CD4-positive, CD25-positive, alpha-beta regulatory T cell (primary cell): ENCODE data around the gene SHOC1. TPM values are rescaled to one million over a fixed set of nuclear protein-coding genes. Genes with fewer than 3 reads are reported as not detected.
A peak's percentile ranks its signal among the peaks of the same experiment; 100 is the strongest.
"Not testable (repeated sequence)": the region's sequence is repeated elsewhere in the genome, so short reads cannot be mapped to it uniquely, and the experiment has no call there.

Experiments
- ATAC-seq, 2 donors: fragments of 150-1000 bp; cut with Tn5 transposase; one replicate each; pipeline ENCODE4 v1.10.0; 2021; ENCODE audit warnings: low read depth in 2 of 2, moderate number of reproducible peaks in 2 of 2, moderate library complexity in 1 of 2
- DNase-seq, 3 donors: peaks; one replicate each; pipeline versions ENCODE4 v3.0.0 to v3.0.0-alpha.2; 2012 to 2022; ENCODE audit warnings: mixed read lengths in 1 of 3
- H3K27ac ChIP-seq: one replicate; pipeline ENCODE4 v1.7.0; 2013; ENCODE audit warnings: mild to moderate bottlenecking, low read length; ENCODE audit not compliant: insufficient read depth, poor library complexity, severe bottlenecking
- H3K27me3 ChIP-seq: one replicate; pipeline ENCODE4 v1.7.0; 2013; ENCODE audit warnings: low read length; ENCODE audit not compliant: control insufficient read depth, insufficient read depth
- H3K36me3 ChIP-seq: one replicate; pipeline ENCODE4 v1.7.0; 2013; ENCODE audit warnings: mild to moderate bottlenecking, low read length, moderate library complexity; ENCODE audit not compliant: control insufficient read depth, insufficient read depth
- H3K4me1 ChIP-seq: 2 replicates; pipeline ENCODE4 v1.7.0; 2013; ENCODE audit warnings: mild to moderate bottlenecking, low read length; ENCODE audit not compliant: insufficient read depth, control insufficient read depth, poor library complexity, severe bottlenecking
- H3K4me3 ChIP-seq: one replicate; pipeline ENCODE4 v1.7.0; 2013; ENCODE audit warnings: low read depth, mild to moderate bottlenecking, low read length, moderate library complexity
- H3K9me3 ChIP-seq, 2 experiments: 1 replicate in 1 of 2; 2 replicates in 1 of 2; pipeline ENCODE4 v1.7.0; 2013; ENCODE audit warnings: low read length in 2 of 2, mild to moderate bottlenecking in 1 of 2, moderate library complexity in 1 of 2; ENCODE audit not compliant: control insufficient read depth in 2 of 2
- H3K27ac Mint-ChIP-seq, 3 donors: one replicate each; pipeline ENCODE4 v1.8.0; 2020 to 2022; ENCODE audit warnings: mild to moderate bottlenecking in 3 of 3, mixed read lengths in 3 of 3, moderate library complexity in 2 of 3
- H3K27me3 Mint-ChIP-seq: one replicate; pipeline ENCODE4 v1.8.0; 2022; ENCODE audit warnings: mild to moderate bottlenecking, mixed read lengths
- H3K36me3 Mint-ChIP-seq: one replicate; pipeline ENCODE4 v1.8.0; 2020; ENCODE audit warnings: mixed read lengths
- H3K4me1 Mint-ChIP-seq, 4 donors: one replicate each; pipeline ENCODE4 v1.8.0; 2020 to 2022; ENCODE audit warnings: mixed read lengths in 4 of 4, mild to moderate bottlenecking in 1 of 4
- H3K4me3 Mint-ChIP-seq, 4 donors: one replicate each; pipeline ENCODE4 v1.8.0; 2020 to 2022; ENCODE audit warnings: mild to moderate bottlenecking in 4 of 4, mixed read lengths in 4 of 4, moderate library complexity in 3 of 4
- H3K9me3 Mint-ChIP-seq, 7 donors: one replicate each; pipeline ENCODE4 v1.8.0; 2020 to 2022; ENCODE audit warnings: mixed read lengths in 7 of 7, mild to moderate bottlenecking in 3 of 7, moderate library complexity in 2 of 7
- polyA plus RNA-seq, 4 donors: library from polyadenylated mRNA; unstranded; fragments of 300-500 nt; fragmentation: Illumina TruSeq; gene quantifications; one replicate each; pipeline ENCODE4 v1.2.3, GENCODE V29; 2021
- total RNA-seq: library from RNA; stranded (reverse); gene quantifications from one replicate; pipeline ENCODE4 v1.2.3, GENCODE V29; 2022

Gene SHOC1
- total and polyA plus RNA-seq, 5 donors from 2014 or later = not detected

DNA sequence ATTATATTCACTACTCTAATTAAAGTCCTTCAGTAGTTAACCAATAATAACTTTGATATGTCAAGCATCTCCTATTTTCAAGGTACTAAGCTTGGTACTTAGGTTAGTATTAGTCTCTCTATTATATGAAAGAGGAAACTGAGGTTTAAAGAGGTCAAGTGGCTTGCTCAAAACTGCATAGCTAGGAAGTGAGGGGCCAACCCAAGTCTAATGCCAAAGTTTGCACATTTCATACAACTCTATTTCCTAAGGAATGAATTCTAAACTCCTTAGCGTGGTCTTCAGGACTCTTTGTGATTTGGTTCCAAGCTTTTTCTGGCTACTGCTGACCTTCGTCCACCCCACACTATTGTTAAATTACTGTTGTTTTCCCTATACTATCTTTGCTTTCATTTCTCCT lies 9.9 kb upstream of the SHOC1 start:
- no peaks in the 10 kb centered on the region for H3K27me3 Mint-ChIP-seq
- H3K9me3 Mint-ChIP-seq = peaks cover 0 to 1% (median 0%) of the 10 kb centered on the region in 7 donors
- H3K4me1 Mint-ChIP-seq = peaks cover 34 to 46% (median 38%) of the 10 kb centered on the region in 4 donors
- no peaks in the 10 kb centered on the region for H3K27me3 ChIP-seq
- ATAC-seq = no peak
- no peak overlapping the region for H3K27ac Mint-ChIP-seq
- H3K36me3 Mint-ChIP-seq = no peaks in the 10 kb centered on the region
- H3K4me3 Mint-ChIP-seq = no peak overlapping the region
- peaks cover 13% of the 10 kb centered on the region for H3K4me1 ChIP-seq
- no peak overlapping the region for H3K27ac ChIP-seq
- no peak overlapping the region for H3K4me3 ChIP-seq
- no peaks in the 10 kb centered on the region for H3K36me3 ChIP-seq
- no peaks in the 10 kb centered on the region for H3K9me3 ChIP-seq
- no peak for DNase-seq

DNA sequence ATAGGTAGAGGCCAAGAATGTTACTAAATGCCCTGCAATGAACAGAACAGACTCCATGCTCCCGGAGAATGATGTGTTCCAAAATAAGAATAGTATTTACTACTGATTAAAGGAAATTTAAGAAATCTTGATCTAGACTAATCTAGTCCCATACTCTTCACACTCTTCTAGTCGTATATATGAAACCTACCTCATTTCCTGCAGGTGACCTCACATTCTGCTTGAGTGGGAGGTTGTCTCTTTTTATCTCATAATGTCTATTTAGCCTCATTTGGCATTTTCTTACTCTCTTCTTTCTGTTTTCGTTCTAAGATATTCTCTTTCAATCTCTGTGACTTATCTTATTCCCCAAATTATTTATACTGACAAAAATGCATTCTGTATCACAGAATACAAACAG lies 9.2 kb upstream of the SHOC1 start:
- no peaks in the 10 kb centered on the region for H3K9me3 ChIP-seq
- H3K4me3 Mint-ChIP-seq = no peak overlapping the region

DNA sequence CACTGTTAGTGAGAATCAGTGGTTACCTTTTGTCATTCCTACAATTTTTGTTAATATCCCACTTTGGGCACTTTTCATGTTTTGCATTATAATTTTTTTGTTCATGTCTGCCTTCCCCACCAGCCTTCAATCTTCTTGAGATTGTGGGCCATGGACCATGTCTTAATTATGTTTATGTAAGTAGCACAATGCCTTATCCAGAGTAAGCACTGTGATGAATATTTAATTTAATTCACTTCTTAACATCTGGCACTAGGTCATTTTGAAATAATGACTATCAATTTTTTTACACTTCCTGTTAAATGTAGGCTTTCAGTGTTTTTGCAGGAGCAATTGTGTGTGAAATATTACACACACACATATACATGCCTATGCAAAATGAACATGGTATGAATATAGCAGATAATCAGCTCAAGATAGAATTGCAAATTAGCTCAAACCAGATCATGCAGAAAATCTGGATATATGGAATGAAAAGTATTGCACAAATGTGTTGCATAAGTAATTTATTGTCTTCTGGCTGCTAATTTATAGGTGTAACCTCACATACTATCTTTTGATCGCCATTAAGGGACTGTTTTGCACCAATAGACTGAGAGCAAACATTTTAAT lies 5.3 kb upstream of the SHOC1 start:
- DNase-seq (no peak), ATAC-seq (no peak)
- no peak overlapping the region for H3K4me3 ChIP-seq
- no peaks in the 10 kb centered on the region for H3K36me3 ChIP-seq
- H3K27me3 ChIP-seq = no peaks in the 10 kb centered on the region
- Mint-ChIP-seq H3K36me3 (peaks cover 3% of the 10 kb centered on the region), H3K4me3 (no peak overlapping the region), H3K27ac (no peak overlapping the region), H3K4me1 (peaks cover 21 to 32% (median 28%) of the 10 kb centered on the region in 4 donors), H3K9me3 (peaks cover 0 to 4% (median 0%) of the 10 kb centered on the region in 7 donors), H3K27me3 (no peaks in the 10 kb centered on the region)
- H3K27ac ChIP-seq = no peak overlapping the region
- peaks cover 13% of the 10 kb centered on the region for H3K4me1 ChIP-seq
- H3K9me3 ChIP-seq = no peaks in the 10 kb centered on the region

More for the DNA sequence above, 9.2 kb upstream of the SHOC1 start:
- no peaks in the 10 kb centered on the region for H3K27me3 ChIP-seq
- no peak overlapping the region for H3K27ac ChIP-seq
- peaks cover 13% of the 10 kb centered on the region for H3K4me1 ChIP-seq
- H3K36me3 Mint-ChIP-seq = no peaks in the 10 kb centered on the region
- H3K36me3 ChIP-seq = no peaks in the 10 kb centered on the region
- ATAC-seq (peak; percentile 46 to 53), DNase-seq (peak in 2 of 3 donors; percentile 19 to 50)
- H3K4me3 ChIP-seq = peak overlapping the region; percentile 8
- no peaks in the 10 kb centered on the region for H3K27me3 Mint-ChIP-seq
- H3K4me1 Mint-ChIP-seq = peaks cover 34 to 46% (median 38%) of the 10 kb centered on the region in 4 donors
- H3K9me3 Mint-ChIP-seq = peaks cover 0 to 4% (median 0%) of the 10 kb centered on the region in 7 donors
- H3K27ac Mint-ChIP-seq = peak overlapping the region; percentile 1 to 61 (median 21)

DNA sequence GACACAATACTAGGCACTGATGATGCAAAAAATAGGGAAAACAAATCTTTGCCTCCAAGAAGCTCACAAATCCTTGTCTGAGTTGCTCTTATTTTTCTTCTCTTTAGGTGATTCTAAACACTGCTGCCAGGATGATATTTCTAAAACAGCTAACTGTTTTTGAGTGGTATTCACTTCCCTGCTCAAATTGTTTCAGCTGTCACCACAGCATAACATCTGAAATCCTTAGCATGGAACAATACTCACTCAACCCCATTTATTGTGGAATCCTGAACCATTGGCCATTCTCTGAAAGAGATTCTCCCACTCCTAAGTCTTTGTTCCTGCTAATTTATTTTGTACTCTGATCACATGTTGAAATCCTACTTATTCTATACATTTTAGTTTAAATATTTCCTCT lies 4.8 kb upstream of the SHOC1 start:
- peaks cover 13% of the 10 kb centered on the region for H3K4me1 ChIP-seq
- DNase-seq = no peak
- Mint-ChIP-seq H3K4me3 (no peak overlapping the region), H3K36me3 (peaks cover 3% of the 10 kb centered on the region), H3K27ac (no peak overlapping the region), H3K4me1 (peaks cover 19 to 29% (median 26%) of the 10 kb centered on the region in 4 donors), H3K9me3 (peaks cover 0 to 4% (median 0%) of the 10 kb centered on the region in 7 donors), H3K27me3 (no peaks in the 10 kb centered on the region)
- H3K36me3 ChIP-seq = no peaks in the 10 kb centered on the region
- no peak overlapping the region for H3K27ac ChIP-seq
- no peak for ATAC-seq
- no peaks in the 10 kb centered on the region for H3K27me3 ChIP-seq
- no peaks in the 10 kb centered on the region for H3K9me3 ChIP-seq
- H3K4me3 ChIP-seq = no peak overlapping the region

DNA sequence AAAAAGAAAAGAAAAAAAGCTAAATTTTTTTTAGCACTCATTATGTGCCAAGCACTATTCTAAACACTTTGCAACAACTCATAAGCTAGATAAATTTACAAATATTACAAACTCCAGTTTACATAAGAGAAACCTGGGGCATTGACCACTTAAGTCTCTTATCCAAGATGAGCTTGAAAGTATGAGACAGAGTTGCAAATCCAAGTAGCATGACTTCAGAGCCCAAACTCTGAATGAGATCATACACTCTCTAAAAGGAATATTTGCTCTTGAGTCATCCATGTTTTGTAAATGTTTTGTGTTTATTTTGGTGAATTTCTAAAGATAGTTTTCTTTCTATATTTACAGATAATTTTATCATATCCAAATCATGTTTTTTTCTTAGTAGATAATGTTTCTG lies 4.0 kb upstream of the SHOC1 start:
- no peak overlapping the region for H3K27ac ChIP-seq
- no peaks in the 10 kb centered on the region for H3K27me3 Mint-ChIP-seq

DNA sequence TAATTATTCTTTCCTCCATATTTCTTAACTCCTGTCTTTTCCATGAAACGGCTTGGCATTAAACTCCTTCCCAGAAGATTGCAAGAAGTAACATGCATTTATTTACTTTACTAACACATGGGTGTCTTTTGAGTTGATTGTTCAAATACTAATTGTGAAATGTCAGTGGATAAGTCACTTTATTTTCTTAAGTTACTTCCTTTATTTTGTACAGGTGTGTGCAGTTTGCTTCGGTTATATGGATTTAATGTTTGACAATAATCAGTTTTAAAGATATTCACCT lies 761 bp upstream of the SHOC1 start:
- no peak for DNase-seq
- no peak for ATAC-seq
- peaks cover 0 to 4% (median 0%) of the 10 kb centered on the region in 7 donors for H3K9me3 Mint-ChIP-seq
- H3K36me3 Mint-ChIP-seq = peaks cover 3% of the 10 kb centered on the region
- H3K4me3 Mint-ChIP-seq = no peak overlapping the region
- Histone ChIP-seq H3K4me1 (no peaks in the 10 kb centered on the region), H3K27ac (no peak overlapping the region), H3K27me3 (no peaks in the 10 kb centered on the region), H3K36me3 (no peaks in the 10 kb centered on the region), H3K4me3 (no peak overlapping the region), H3K9me3 (no peaks in the 10 kb centered on the region)
- H3K27me3 Mint-ChIP-seq = no peaks in the 10 kb centered on the region
- H3K4me1 Mint-ChIP-seq = peaks cover 6 to 8% (median 7%) of the 10 kb centered on the region in 4 donors
- H3K27ac Mint-ChIP-seq = no peak overlapping the region

More for the DNA sequence above, 4.0 kb upstream of the SHOC1 start:
- Mint-ChIP-seq H3K9me3 (peaks cover 0 to 4% (median 0%) of the 10 kb centered on the region in 7 donors), H3K36me3 (peaks cover 3% of the 10 kb centered on the region), H3K4me3 (no peak overlapping the region), H3K4me1 (peaks cover 12 to 22% (median 18%) of the 10 kb centered on the region in 4 donors), H3K27ac (no peak overlapping the region)
- H3K36me3 ChIP-seq = no peaks in the 10 kb centered on the region
- H3K4me1 ChIP-seq = peaks cover 9% of the 10 kb centered on the region
- DNase-seq (no peak), ATAC-seq (no peak)
- no peaks in the 10 kb centered on the region for H3K9me3 ChIP-seq
- H3K27me3 ChIP-seq = no peaks in the 10 kb centered on the region
- H3K4me3 ChIP-seq = no peak overlapping the region

DNA sequence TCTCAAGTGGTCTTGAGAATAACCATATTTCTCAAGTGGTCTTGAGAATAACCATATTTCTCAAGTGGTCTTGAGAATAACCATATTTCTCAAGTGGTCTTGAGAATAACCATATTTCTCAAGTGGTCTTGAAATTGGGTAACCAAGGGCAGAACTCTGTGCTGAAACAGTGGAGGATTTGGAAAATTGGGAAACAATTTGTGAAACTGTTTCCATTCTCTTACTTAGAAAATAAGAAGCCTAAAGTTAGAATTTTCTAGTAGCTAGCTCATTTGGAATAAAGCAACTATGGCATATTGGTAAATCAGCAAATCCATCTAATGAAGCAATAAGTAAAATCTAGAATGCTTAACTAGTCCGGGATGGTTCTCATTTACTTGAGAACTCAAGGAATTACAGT lies 2.9 kb downstream of the SHOC1 start:
- H3K4me1 Mint-ChIP-seq, H3K4me1 ChIP-seq, H3K27ac Mint-ChIP-seq, H3K9me3 ChIP-seq, H3K9me3 Mint-ChIP-seq, DNase-seq, H3K27ac ChIP-seq, ATAC-seq, H3K4me3 Mint-ChIP-seq, H3K27me3 Mint-ChIP-seq, H3K36me3 ChIP-seq, H3K27me3 ChIP-seq, H3K4me3 ChIP-seq: not testable (repeated sequence)
- H3K36me3 Mint-ChIP-seq = peaks cover 11% of the 10 kb centered on the region

DNA sequence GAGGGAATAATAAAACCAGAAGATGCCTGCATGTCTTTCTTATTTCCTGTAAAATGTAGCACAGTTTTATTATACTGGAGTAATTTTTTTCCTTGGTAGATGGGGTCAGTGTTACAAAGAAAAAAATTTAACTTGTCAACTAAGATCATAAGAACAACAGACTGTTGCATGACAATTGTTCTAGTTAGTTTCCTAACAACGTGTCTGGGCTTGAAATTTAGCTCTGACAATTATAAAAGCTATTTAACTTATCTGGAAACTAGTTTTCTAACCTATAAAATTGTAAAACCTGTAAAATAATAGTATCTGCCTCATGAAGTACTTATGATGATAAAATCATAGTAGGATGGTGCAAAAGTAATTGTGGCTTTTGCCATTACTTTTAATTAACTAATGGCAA lies 4.9 kb downstream of the SHOC1 start:
- DNase-seq (no peak), ATAC-seq (no peak)
- no peaks in the 10 kb centered on the region for H3K4me1 ChIP-seq
- H3K9me3 ChIP-seq = peaks cover 0 to 6% of the 10 kb centered on the region in 2 experiments
- Mint-ChIP-seq H3K4me1 (peaks cover 0 to 5% (median 0%) of the 10 kb centered on the region in 4 donors), H3K36me3 (peaks cover 9% of the 10 kb centered on the region), H3K4me3 (no peak overlapping the region), H3K27ac (no peak overlapping the region), H3K27me3 (no peaks in the 10 kb centered on the region), H3K9me3 (peaks cover 0 to 10% (median 0%) of the 10 kb centered on the region in 7 donors)
- H3K27me3 ChIP-seq = no peaks in the 10 kb centered on the region
- H3K27ac ChIP-seq = no peak overlapping the region
- no peak overlapping the region for H3K4me3 ChIP-seq
- H3K36me3 ChIP-seq = no peaks in the 10 kb centered on the region
